ENCODE data around the gene NOX5.

Gene NOX5

GRCh38 chr15:69025320-69025719, 10.8 kb downstream of the NOX5 start:
- no peak for DNase-seq

- no peak for DNase-seq
Observed at GRCh38 chr15:69026355-69026754, 11.9 kb downstream of the NOX5 start.

GRCh38 chr15:69027976-69028518, 13.6 kb downstream of the NOX5 start:
- DNase-seq = no peak

GRCh38 chr15:69031013-69032001, 16.8 kb downstream of the NOX5 start:
- DNase-seq = peak in 1 of 4 experiments; percentile 8

- no peak for DNase-seq
Observed at GRCh38 chr15:69032031-69032430, 17.5 kb downstream of the NOX5 start.

GRCh38 chr15:69032703-69033373, 18.3 kb downstream of the NOX5 start:
- no peak for DNase-seq

- DNase-seq = no peak
Observed at GRCh38 chr15:69034352-69034751, 19.9 kb downstream of the NOX5 start.

GRCh38 chr15:69035205-69035917, 20.9 kb downstream of the NOX5 start:
- no peak for DNase-seq

- DNase-seq = no peak
Observed at GRCh38 chr15:69035918-69036258, 21.4 kb downstream of the NOX5 start.

- DNase-seq = no peak
Observed at GRCh38 chr15:69036826-69037225, 22.3 kb downstream of the NOX5 start.

GRCh38 chr15:69037482-69037881, 23.0 kb downstream of the NOX5 start:
- no peak for DNase-seq

- DNase-seq = no peak
Observed at GRCh38 chr15:69037977-69038376, 23.5 kb downstream of the NOX5 start.

- no peak for DNase-seq
Observed at GRCh38 chr15:69038508-69038907, 24.0 kb downstream of the NOX5 start.

GRCh38 chr15:69039516-69040225, 25.2 kb downstream of the NOX5 start:
- no peak for DNase-seq

- no peak for DNase-seq
Observed at GRCh38 chr15:69042531-69042930, 28.0 kb downstream of the NOX5 start.

GRCh38 chr15:69045802-69046201, 31.3 kb downstream of the NOX5 start:
- DNase-seq = no peak

- DNase-seq = no peak
Observed at GRCh38 chr15:69046781-69047180, 32.3 kb downstream of the NOX5 start.

GRCh38 chr15:69049976-69050375, 35.5 kb downstream of the NOX5 start:
- DNase-seq = no peak

GRCh38 chr15:69055251-69055650, 40.8 kb downstream of the NOX5 start:
- no peak for DNase-seq

GRCh38 chr15:69056365-69056764, 41.9 kb downstream of the NOX5 start:
- DNase-seq = no peak

GRCh38 chr15:69058830-69059556, 44.5 kb downstream of the NOX5 start:
- DNase-seq = peak; percentile 38 to 67 (median 56)

- no peak for DNase-seq
Observed at GRCh38 chr15:69059557-69059943, 45.1 kb downstream of the NOX5 start.

Measured in activated CD4-positive, CD25-positive, alpha-beta regulatory T cell (primary cell).